Hepatocyte (in vitro differentiated cells): ENCODE data around the gene OSR1. TPM values are rescaled to one million over a fixed set of nuclear protein-coding genes. Genes with fewer than 3 reads are reported as not detected.

ENCODE experiments used
- DNase-seq: peaks from one replicate; pipeline ENCODE4 v3.0.0-alpha.2; 2016; ENCODE audit warnings: low spot score
- H2AFZ ChIP-seq: fragments of 200-600 bp; sonication (generic); 2 replicates; pipeline ENCODE4 v1.6.0; 2016; ENCODE audit warnings: antibody characterized with exemption, mild to moderate bottlenecking
- H3K27ac ChIP-seq: fragments of 200-600 bp; sonication (generic); 2 replicates; pipeline ENCODE4 v1.5.1; 2016; ENCODE audit warnings: mild to moderate bottlenecking
- H3K27me3 ChIP-seq: fragments of 200-600 bp; sonication (generic); 2 replicates; pipeline ENCODE4 v1.6.1; 2016
- H3K36me3 ChIP-seq: fragments of 200-600 bp; sonication (generic); replicated peaks from 2 replicates; pipeline ENCODE4 v1.5.1; 2016; ENCODE audit warnings: low read depth; ENCODE audit not compliant: insufficient read depth
- H3K4me1 ChIP-seq: fragments of 200-600 bp; sonication (generic); 2 replicates; pipeline ENCODE4 v1.5.1; 2016; ENCODE audit warnings: mild to moderate bottlenecking, moderate library complexity; ENCODE audit not compliant: insufficient read depth
- H3K4me2 ChIP-seq: fragments of 200-600 bp; sonication (generic); 2 replicates; pipeline ENCODE4 v1.6.0; 2016
- H3K4me3 ChIP-seq: fragments of 200-600 bp; sonication (generic); 2 replicates; pipeline ENCODE4 v1.5.1; 2016; ENCODE audit warnings: mild to moderate bottlenecking
- H3K79me2 ChIP-seq: fragments of 200-600 bp; sonication (generic); 2 replicates; pipeline ENCODE4 v1.6.0; 2017; ENCODE audit warnings: mild to moderate bottlenecking
- H3K9me2 ChIP-seq: fragments of 200-600 bp; sonication (generic); replicated peaks from 2 replicates; pipeline ENCODE4 v1.6.0; 2017; ENCODE audit warnings: mild to moderate bottlenecking; ENCODE audit not compliant: insufficient read depth
- H3K9me3 ChIP-seq: fragments of 200-600 bp; sonication (generic); 2 replicates; pipeline ENCODE4 v1.5.1; 2016; ENCODE audit warnings: low read depth, mild to moderate bottlenecking
- H4K20me1 ChIP-seq: fragments of 200-600 bp; sonication (generic); 2 replicates; pipeline ENCODE4 v1.6.0; 2016; ENCODE audit warnings: mild to moderate bottlenecking; ENCODE audit not compliant: insufficient read depth, poor library complexity, severe bottlenecking
- CTCF ChIP-seq: fragments of 200-600 bp; sonication (generic); IDR thresholded peaks from 2 replicates; pipeline ENCODE4 v1.5.1; 2016; ENCODE audit warnings: antibody characterized with exemption, mild to moderate bottlenecking; ENCODE audit not compliant: poor library complexity
- EZH2 ChIP-seq: fragments of 200-600 bp; sonication (generic); IDR thresholded peaks from 2 replicates; pipeline ENCODE4 v1.6.1; 2016; ENCODE audit warnings: antibody characterized with exemption, mild to moderate bottlenecking, borderline replicate concordance
- EZH2phosphoT487 ChIP-seq: fragments of 200-600 bp; sonication (generic); IDR thresholded peaks from one replicate; pipeline ENCODE4 v1.6.1; 2018; ENCODE audit warnings: antibody characterized with exemption, mild to moderate bottlenecking, low read depth, moderate library complexity; ENCODE audit not compliant: unreplicated experiment, severe bottlenecking
- WGBS: methylation state at CpG from one replicate; pipeline ENCODE4 v1.1.6; 2016; ENCODE audit warnings: low lambda C conversion rate; ENCODE audit errors: missing lambda C conversion rate; 5-methylcytosine and 5-hydroxymethylcytosine counted together
- polyA plus RNA-seq: library from polyadenylated mRNA; unstranded; fragments of >200 nt; fragmentation: Nextera tagmentation; extraction: Ambion mirVana; gene quantifications from 2 replicates; pipeline ENCODE4 v1.2.1, GENCODE V29; 2016
- total RNA-seq: library from RNA; depleted of rRNA; stranded (reverse); fragments of >200 nt; gene quantifications from 2 replicates; pipeline ENCODE4 v1.2.3, GENCODE V29; 2014

Gene OSR1
- total and polyA plus RNA-seq, 2 experiments from 2014 or later = 19.8 to 45.7 TPM

GRCh38 chr2:19337202-19337601 lies 21.2 kb downstream of the OSR1 start:
- H3K9me2 ChIP-seq = no peaks in the 10 kb centered on the region
- no peak overlapping the region for H2AFZ ChIP-seq
- DNase-seq = peak; percentile 45
- no peaks in the 10 kb centered on the region for H3K79me2 ChIP-seq
- H3K27me3 ChIP-seq = no peaks in the 10 kb centered on the region
- no peak overlapping the region for H3K4me3 ChIP-seq
- H4K20me1 ChIP-seq = no peaks in the 10 kb centered on the region
- no peak overlapping the region for H3K27ac ChIP-seq
- no peaks in the 10 kb centered on the region for H3K9me3 ChIP-seq
- WGBS = 82% methylated on average over 1 of the region's 1 CpG
- no peak overlapping the region for H3K4me2 ChIP-seq
- TF ChIP-seq CTCF = no peak
- no peak for TF ChIP-seq EZH2phosphoT487
- TF ChIP-seq EZH2 = no peak
- peaks cover 4% of the 10 kb centered on the region for H3K4me1 ChIP-seq
- no peaks in the 10 kb centered on the region for H3K36me3 ChIP-seq

GRCh38 chr2:19336781-19337180 lies 21.6 kb downstream of the OSR1 start:
- DNase-seq = no peak
- no peaks in the 10 kb centered on the region for H3K9me2 ChIP-seq
- WGBS = 91% methylated on average over 3 of the region's 3 CpGs
- no peak overlapping the region for H3K27ac ChIP-seq
- no peak overlapping the region for H2AFZ ChIP-seq
- H3K27me3 ChIP-seq = no peaks in the 10 kb centered on the region
- H3K9me3 ChIP-seq = no peaks in the 10 kb centered on the region
- no peaks in the 10 kb centered on the region for H3K79me2 ChIP-seq
- TF ChIP-seq EZH2 = no peak
- no peak for TF ChIP-seq EZH2phosphoT487
- no peak for TF ChIP-seq CTCF
- peaks cover 4% of the 10 kb centered on the region for H3K4me1 ChIP-seq
- H3K4me3 ChIP-seq = no peak overlapping the region
- H4K20me1 ChIP-seq = no peaks in the 10 kb centered on the region
- no peak overlapping the region for H3K4me2 ChIP-seq
- H3K36me3 ChIP-seq = no peaks in the 10 kb centered on the region

GRCh38 chr2:19332503-19332902 lies 25.9 kb downstream of the OSR1 start:
- 42% methylated on average over 2 of the region's 2 CpGs for WGBS
- DNase-seq = no peak
- no peak overlapping the region for H3K4me2 ChIP-seq
- no peaks in the 10 kb centered on the region for H3K9me3 ChIP-seq
- H3K9me2 ChIP-seq = no peaks in the 10 kb centered on the region
- H3K4me1 ChIP-seq = peaks cover 3% of the 10 kb centered on the region
- no peaks in the 10 kb centered on the region for H3K36me3 ChIP-seq
- H3K79me2 ChIP-seq = no peaks in the 10 kb centered on the region
- H3K4me3 ChIP-seq = no peak overlapping the region
- H2AFZ ChIP-seq = no peak overlapping the region
- no peak for TF ChIP-seq CTCF
- TF ChIP-seq EZH2phosphoT487 = no peak
- TF ChIP-seq EZH2 = no peak
- H4K20me1 ChIP-seq = no peaks in the 10 kb centered on the region
- H3K27ac ChIP-seq = no peak overlapping the region
- no peaks in the 10 kb centered on the region for H3K27me3 ChIP-seq

- Histone ChIP-seq H3K4me1 (no peaks in the 10 kb centered on the region), H3K4me2 (no peak overlapping the region), H3K9me3 (no peaks in the 10 kb centered on the region), H3K9me2 (no peaks in the 10 kb centered on the region), H3K27ac (no peak overlapping the region), H3K36me3 (no peaks in the 10 kb centered on the region), H2AFZ (no peak overlapping the region), H4K20me1 (no peaks in the 10 kb centered on the region), H3K27me3 (no peaks in the 10 kb centered on the region), H3K4me3 (no peak overlapping the region), H3K79me2 (no peaks in the 10 kb centered on the region)
- DNase-seq = no peak
- TF ChIP-seq EZH2phosphoT487 (no peak), CTCF (no peak), EZH2 (no peak)
Observed at GRCh38 chr2:19331450-19331849, 27.0 kb downstream of the OSR1 start.
